Fibroblast of skin of right quadriceps (primary cell): ENCODE measurements around the gene IFT27.
"Not testable (repeated sequence)": the region's sequence is repeated elsewhere in the genome, so short reads cannot be mapped to it uniquely, and the experiment has no call there.

Source experiments
- DNase-seq: peaks from one replicate; pipeline ENCODE4 v3.0.0-alpha.2; 2013

Gene IFT27

DNA sequence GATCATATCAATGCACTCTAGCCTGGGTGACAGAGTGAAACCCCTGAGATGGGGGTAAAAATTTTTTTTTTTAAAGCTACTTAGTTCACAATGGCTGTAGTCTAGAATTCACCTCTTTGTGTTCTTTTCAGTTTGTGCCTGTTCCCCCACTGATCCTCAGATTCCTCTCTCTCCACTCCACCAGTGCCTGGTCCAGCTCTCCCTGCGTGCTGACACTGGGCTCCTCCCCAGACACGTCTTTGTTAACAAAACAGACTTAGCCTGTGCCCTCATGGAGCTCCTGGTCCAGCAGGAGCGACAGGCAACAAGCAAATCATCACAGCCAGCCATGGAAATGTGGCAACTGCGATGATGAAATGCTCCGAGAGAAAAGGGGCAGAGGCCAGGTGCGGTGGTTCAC, 34.0 kb downstream of the IFT27 start:
- DNase-seq = no peak

DNA sequence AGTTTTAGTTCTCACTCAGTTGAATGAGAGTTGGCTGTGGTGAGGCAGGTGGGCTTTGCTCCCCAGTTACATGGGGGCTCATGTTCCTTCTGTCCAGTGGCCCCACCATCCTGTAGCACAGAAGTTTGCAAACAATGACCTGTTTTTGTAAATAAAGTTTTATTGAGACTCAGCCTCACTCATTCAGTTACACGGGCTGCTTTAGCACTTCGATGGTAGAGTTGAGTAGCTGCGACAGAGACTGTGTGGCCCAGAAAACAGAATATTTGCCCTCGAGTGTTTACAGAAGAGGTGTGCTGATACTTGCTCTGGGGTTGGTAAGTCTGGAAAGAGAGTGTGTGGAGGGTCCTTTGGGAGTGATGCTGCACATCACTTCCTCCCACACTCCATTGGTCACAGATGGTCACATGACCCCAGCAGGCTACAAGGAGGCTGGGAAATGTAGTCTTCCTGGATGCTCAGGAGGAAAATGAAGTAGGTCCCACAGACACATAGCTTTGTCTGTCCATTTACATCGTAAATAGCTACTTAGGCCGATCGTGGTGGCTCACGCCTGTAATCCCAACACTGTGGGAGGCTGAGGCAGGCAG, 34.6 kb downstream of the IFT27 start:
- DNase-seq = peak; percentile 11

DNA sequence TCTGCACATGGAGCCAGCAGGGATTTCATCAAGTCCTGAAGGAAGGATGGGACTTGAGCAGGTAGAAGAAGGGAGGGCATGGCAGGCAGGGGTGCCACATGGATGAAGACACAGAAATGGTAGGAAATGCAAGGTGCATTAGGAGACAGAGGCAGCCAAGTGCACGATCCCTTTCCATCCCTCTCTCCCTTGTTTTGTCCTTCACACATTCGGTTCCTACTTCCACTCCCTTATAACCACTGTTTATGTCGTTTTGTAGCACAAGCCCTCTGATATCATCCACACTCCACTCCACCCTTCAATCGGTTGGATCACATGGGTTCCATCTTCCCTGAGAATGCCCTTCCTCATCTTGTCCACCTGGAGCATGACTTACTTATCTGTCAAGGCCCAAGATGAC, 35.2 kb downstream of the IFT27 start:
- DNase-seq = no peak

DNA sequence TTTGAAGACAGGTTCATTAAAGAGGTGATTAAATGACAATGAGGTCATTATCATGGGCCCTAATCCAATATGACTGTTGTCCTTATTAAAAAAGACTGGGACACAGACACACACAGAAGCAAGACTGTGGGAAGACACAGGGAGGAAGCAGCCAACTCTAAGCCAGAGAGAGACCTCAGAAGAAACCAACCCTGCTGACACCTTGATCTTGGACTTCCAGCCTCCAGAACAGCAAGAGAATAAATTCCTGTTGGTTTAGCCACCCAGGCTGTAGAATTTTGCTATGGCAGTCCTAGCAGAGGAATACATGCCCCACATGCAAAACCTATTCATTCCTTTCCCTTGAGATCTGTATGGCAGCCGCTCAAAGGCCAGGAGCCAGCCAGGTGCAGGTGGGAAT, 36.7 kb downstream of the IFT27 start:
- DNase-seq = no peak

DNA sequence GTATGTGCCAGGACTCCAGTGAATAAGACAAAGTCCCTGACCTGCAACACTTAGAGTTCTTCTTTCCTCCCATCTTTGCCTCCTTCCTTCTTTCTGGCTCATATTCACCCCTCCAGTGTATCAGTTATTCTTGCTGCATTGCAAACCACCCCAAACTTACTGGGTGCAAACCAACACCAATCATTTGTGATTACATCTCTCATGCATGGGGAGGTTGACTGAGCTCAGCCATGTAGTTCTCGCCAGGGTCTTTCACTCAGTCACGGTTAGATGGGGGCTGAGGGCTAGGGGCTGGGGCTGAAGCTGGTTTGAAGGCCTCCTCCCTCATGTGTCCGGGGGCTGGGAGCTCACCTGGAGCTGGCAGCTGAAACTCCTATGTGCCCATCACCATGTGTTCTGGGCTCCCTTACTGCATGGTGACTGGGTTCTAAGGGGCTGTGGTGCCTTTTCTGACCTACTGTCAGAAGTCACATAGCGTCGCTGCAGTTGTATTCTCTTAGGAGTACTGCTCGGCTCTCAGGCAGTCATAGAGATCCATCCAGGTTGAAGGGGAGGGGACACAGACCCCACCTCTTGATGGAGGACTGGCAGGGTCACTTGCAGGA, 37.4 kb downstream of the IFT27 start:
- DNase-seq = no peak

DNA sequence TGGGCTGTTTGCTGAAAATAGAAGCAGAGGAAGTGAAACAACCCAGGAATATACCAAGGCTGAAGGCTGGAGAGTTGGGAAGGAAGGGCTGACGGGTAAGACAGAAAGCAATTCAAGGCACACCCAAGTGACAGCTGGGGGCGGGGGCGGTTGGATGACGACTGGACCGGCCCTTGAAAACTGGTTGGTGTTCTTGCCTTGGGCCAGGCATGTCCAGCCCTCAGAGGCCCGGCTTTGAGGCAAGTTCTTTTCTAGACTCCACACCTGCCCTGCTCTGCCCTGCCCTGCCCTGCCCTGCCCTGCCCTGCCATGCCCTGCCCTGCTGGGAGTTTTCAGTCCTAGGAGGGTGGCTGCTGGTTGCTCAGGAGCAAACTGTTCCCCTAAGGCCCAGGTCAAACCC, 38.1 kb downstream of the IFT27 start:
- DNase-seq = no peak

DNA sequence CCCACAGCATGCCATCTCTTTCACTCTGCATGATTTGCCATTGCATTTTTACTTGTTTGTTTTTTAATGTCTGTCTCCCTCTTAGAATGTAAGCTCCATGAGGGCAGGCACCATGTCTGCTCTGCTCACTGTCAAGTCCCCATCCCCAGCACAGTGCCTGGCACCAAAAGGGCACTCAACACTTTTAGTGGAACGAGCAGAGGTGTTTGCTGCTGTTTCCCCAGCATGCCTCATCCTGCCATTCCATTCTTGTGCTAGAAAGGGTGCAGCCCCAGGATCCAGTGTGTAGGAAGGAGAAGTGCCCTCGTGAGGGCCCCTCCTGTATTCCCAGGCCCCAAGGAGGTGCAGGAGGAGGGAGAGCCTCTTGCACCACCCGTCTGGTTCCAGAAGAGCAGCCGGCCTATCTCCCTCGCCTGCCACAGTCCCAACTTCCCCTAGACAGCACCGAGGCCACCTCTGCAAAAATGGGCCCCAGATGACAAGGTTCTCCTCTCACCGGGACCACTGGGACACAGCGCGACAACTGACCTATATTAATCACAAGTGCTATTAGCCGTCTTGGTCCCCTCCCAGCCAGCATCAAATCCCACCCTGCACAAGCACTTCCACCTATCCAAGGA, 39.1 kb downstream of the IFT27 start:
- no peak for DNase-seq

DNA sequence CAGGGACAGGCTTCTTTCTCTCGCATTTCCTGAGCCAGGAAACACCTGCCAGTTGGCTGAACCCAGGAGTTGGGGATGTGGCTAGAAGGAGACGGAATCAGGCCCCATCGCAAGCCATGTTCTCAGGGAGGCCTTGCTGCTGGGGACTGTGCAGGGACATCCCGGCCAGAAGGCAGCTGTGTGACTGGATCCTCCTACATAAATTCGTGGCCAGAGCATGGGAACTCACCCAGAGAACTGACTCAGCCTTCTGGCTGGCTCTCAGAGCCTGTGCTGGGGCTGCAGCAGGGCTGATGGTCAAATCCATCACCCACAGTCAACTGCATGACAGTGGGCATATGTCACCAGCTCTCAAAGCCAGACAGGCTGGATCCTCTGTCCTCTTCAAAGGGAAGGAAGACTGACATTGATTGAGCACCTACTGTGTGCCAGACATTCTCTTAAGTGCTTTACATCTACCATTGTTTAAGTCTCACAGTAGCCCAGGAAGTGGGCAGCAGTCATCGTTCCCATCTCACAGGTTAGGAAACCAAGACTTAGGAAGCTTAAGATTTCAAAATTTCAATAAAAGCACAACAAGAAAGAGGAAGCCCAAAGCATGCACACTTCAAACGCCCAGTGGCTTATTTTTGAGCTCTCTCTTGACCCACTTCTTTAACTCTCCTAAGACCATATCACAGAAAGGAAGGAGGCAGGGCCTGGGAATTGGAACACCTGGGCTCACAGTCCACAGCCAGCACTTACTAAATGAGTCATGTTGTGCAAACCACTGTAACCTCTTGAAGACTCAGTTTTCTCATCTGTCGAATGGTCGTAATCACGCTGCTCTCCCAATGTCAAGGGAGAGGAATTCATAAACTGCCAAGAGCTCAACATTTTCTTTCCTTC, 41.5 kb downstream of the IFT27 start:
- no peak for DNase-seq

DNA sequence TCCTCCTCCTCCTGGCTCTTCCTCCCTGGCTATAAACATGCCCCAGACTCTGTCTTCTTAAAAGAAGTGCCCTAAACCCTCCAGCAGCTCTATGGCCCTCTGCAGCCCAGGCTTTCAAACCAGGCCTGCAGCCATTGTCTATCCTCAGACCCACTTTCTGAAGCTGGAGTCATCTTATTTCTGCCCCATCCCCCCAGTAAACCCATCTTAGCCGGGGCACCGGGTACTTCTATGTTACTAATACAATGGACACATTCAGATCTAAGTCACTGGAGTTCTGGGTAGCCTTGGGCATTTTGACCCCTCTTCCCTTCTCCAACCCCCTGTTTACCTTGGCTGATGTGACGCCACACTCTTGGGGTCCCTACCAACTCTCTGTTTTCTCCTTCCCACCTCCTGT, 42.6 kb downstream of the IFT27 start:
- DNase-seq = no peak

DNA sequence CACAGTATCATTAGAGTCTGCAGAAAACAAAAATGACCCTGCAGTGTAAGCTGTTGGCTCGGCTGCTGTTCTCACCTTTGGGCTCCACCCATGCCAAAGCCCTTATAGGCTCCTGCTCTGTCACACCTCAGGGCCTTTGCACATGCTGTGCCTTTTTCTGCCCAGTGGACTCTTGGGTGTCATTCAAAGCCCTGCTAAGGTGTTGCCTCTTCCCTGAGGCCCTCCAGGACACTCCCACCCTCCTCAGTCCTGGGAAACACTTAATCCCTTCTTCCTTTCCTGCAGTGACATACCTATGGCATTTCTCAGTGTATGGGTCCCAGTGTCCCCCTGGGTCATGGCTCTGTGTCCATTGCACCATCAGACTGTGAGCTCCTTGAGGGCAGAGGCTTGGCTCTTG, 43.3 kb downstream of the IFT27 start:
- no peak for DNase-seq

DNA sequence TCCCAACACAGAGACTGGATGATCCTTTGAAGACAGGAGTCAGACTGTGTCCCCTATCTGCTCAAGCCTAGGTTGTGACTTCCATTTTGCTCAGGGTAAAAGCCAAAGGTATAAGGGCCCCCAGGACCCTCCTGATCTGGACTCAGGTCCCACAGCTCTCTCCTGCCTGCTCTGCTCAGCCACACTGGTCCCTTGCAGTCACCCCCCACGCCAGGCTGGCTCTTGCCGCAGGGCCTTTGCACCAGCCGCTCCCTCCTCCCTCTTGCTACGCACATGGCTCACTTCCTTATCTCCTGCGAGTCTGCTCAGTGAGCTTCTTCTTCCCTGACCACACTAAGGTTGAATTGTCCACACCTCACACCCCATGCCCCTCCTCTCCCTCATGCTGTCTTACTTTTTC, 44.0 kb downstream of the IFT27 start:
- no peak for DNase-seq

DNA sequence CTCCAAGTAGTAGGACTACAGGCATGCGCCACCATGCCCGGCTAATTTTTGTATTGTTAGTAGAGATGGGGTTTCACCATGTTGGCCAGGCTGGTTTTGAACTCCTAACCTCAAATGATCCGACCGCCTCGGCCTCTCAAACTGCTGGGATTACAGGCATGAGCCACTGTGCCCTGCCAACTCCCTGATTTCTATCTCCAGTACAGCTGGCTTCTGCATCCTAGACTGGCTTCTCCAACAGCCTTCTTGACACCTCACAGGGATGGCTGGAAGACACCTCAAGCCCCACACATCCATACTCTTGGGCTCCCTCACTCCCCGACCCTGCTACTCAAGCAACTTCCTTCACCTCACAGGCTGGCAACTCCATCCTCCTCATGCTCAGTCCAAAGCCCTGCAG, 44.6 kb downstream of the IFT27 start:
- DNase-seq = not testable (repeated sequence)

DNA sequence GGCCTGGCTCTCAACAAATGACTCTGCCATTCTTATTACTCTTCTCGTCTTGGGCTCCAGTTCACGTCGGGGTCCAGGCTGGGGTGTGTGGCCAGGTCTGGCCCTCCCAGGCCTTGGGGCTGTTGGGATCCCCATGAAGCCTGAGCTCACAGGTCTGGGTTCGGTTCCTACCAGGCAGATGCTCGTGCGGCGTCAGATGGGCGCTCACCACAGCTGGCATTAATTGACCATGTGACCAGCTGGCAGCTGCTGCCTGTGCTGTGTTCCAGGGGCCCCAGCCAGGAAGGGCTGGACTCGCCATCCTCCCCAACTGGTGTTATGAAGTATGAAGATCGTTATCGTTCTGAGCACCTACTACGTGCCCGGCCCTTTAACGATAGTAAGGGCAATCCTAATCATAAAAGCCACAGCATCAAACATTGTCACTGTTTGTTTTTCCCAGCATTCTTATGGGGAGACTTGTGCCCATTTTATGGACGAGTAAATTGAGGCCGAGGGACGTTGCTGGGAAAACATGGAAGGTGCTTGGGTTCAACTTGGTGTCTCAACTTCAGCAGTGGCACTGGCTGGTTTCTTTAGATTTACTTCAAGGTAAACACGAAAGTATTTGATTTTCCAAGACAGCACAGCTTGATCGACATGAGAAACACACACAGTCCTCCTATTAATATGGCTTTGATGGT, 45.6 kb downstream of the IFT27 start:
- no peak for DNase-seq

DNA sequence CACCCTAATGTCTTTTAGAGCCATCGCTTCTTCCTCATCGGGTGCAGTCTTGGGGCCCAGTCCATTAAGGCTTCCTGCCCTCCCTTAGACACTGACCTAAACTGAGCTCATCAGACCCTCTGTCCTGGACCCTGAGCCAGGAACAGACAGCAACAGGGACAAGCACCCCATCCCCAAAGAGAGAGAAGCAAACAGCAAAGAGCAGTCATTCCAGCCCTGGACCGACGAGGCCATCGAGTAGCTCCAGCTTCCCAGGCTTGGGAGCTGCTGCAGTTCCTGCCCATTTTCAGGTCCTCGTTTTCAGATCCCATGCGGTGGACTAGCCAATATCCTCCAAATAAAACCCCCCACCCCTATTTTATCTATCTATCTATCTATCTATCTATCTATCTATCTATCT, 46.6 kb downstream of the IFT27 start:
- no peak for DNase-seq

DNA sequence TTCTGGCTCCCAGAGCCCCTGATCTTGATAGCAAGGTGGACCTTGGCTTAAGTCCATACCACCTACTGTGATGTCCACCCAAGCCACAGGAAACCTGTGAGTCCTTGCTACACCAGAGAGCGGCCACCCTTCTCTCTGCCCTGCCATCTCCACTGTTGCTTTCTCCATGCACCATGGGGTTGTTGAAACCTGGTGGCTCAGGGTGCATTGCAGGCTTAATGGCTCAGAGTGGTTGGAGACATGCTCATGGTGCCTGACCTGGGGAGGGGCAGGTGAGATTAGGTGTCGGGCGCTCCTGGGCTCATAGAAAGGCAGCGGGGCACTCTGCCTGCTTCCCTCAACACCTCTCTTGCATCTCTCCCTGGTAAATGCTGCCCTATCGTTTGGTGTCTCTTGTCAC, 47.4 kb downstream of the IFT27 start:
- no peak for DNase-seq

DNA sequence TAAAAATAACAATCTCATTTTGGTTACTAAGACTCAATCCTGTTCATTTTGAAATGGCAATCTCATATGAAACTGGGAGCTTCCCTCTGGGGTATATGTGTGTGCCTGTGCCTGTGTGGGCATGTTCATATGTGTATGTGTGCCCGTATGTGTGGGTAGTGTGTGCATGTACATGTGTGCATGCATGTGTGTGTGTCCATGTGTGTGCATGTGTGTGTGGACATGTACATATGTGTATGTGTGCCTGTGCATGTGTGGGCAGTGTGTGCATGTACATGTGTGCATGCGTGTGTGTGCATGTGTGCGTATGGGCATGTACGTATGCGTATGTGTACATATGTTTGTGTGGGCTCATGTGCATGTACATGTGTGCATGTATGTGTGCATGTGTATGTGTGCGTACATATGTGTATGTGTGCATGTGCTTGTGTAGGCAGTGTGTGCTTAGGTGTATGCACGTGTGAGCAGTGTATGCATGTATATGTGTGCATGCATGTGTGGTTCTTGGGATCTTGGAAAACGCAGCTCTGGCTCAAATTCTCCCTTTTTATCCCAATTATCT, 47.9 kb downstream of the IFT27 start:
- DNase-seq = no peak

DNA sequence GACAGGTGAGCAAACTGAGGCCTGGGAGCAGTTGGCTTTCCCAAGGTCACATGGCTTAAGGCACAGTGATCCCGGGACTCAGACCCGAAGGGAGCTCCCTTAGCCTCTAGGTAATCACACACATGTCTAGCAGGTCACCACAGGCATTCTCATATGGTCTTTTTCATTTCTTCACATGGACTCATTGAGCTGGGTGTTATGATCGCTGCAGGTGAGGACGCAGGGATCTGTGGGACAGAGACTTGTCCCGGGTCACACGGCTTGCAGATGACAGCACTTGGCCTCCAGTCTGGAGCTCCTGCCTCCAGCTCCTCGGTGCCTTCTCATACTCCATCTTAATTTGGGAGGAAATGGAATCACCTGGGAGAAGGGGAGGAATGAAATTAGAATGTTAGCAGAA, 48.8 kb downstream of the IFT27 start:
- DNase-seq = no peak

DNA sequence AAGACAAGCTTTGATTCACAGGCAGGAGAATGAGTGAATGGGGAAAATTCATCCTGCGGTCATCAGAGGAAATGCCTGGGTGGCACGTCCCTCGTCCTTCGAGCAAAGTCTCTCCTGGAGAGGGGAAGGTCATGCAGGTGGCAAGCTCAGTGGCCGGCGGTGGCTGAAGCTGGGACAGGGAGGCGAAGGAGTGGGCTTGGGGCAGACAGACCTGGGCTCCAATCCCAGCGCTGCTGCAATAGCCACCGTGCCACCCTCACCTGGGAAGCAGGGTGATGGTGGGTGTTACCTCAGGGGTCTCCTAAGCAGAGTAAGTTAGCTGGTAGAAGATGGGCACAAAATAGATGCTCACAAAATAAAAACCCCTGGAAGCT, 49.9 kb downstream of the IFT27 start:
- no peak for DNase-seq

DNA sequence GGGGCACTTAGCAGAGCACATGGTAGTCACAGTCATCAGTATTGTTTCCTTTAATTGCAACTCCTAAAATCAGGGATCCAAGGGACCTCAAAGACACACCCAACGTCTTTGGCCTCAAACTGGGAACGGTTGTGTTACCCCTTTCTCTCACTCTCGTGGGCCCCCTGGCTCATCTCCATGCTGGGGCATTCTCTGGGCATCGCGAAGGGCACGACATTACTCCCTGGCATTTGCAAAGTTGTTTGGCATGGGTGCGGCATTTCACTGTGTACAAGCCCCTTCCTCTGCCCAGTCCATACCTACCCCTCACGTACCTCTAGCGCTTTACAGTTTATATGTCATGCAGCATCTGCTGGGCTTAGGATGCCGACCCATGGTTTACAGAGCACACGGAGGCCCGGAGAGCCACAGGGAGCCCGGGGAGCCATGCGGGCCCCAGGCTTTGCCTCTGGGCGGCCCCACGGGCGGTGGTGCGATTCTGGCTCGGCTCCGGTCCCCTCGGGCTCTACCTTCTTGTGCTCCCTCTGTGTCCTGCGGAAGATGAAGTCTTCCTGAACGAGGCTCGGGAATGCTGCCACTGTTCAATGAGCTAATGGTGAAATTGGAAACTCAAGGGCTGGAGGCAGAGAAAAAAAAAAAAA, 50.4 kb downstream of the IFT27 start:
- no peak for DNase-seq

DNA sequence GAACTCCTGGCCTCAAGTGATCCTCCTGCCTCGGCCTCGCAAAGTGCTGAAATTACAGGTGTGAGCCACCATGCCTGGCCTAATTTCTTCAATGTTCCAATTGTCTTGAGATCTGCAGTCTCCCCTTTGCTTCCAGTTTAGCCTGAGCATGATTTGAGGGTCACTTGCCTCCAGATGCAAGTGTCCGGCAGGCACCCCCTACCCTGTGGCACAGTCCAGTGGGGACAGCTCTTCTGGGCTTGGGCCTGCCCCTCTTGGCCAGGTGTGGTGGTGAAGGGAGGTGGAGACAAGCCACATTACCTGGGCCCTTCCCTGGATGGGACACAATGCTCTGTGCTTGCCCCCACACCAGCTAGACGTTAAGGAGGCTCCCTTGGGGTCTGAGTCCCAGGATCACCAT, 51.1 kb downstream of the IFT27 start:
- DNase-seq = no peak

DNA sequence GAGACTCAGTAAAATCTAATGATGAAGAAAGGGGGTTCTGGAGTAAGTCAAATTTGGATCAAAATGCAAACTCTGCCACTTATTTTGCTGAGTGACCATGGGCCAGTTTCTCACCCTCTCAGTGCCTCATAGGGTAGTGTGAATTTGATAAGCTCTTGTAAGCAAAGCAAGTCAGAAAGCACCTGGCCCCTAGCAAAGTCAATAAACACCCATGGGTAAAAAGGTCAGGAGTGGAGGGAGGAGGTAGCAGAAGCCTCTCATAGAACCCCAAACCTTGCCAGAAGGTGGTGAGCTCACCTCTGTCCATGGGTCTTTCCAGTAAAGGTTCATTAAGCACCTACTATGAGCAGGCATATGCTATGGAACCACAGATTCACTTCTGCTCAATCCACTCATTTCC, 53.9 kb downstream of the IFT27 start:
- DNase-seq = no peak

DNA sequence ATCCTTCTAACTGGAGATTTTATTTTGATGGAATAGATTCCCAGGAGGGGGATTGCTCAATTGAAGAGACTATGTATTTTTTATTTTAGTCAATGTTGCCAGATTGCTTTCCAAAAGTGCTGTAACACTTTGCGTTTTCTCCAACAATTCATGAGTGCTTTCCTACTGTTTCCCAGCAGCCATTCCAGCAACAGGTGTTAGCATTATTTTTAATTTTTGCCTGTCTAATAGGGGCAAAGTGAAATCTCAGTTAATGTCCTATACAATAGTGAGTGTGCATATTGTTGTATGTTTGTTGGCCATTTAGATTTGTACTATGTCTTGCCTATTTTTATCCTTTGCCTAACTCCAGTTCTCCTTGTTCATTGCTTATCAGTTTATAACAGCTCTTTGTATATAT, 60.3 kb downstream of the IFT27 start:
- no peak for DNase-seq

DNA sequence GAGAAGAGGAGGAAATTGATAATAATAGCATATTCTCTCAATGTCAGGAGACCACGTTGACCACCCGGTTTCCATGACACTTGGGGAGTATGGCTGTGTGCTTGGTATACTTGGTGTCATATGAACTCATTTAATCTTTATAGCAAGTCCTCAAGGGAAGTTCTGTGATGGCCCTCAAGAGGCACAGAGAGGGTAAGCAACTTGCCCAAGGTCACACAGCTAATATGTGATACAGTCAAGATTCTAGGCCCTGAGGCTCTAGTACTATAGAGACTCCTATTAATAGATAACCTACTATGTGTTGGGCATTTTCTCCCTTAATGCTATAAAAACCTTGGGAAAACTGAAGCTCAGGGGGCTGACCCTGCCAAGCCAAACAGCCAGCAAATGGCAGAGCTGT, 61.8 kb downstream of the IFT27 start:
- DNase-seq = no peak
